Loucy (cell line): Measurements from ENCODE around the gene TGM3.

ENCODE experiments used
- H2AFZ ChIP-seq: fragments of 200-600 bp; sonication (generic); 2 replicates; pipeline ENCODE4 v1.6.0; 2016; ENCODE audit warnings: antibody characterized with exemption, mild to moderate bottlenecking, low read length, moderate library complexity
- H3F3A ChIP-seq: fragments of 200-600 bp; 2 replicates; pipeline ENCODE4 v1.6.0; 2016; ENCODE audit warnings: antibody characterized with exemption, low read depth, mild to moderate bottlenecking
- H3K27me3 ChIP-seq: fragments of 200-600 bp; sonication (generic); 2 replicates; pipeline ENCODE4 v1.6.1; 2014; ENCODE audit warnings: low read length, mild to moderate bottlenecking; ENCODE audit not compliant: insufficient read depth, poor library complexity, severe bottlenecking
- H3K36me3 ChIP-seq: fragments of 200-600 bp; sonication (generic); 2 replicates; pipeline ENCODE4 v1.6.1; 2016; ENCODE audit warnings: low read length; ENCODE audit not compliant: insufficient read depth
- H3K4me1 ChIP-seq: fragments of 200-600 bp; sonication (generic); 2 replicates; pipeline ENCODE4 v1.5.1; 2014; ENCODE audit warnings: low read length, mild to moderate bottlenecking; ENCODE audit not compliant: insufficient read depth, poor library complexity, severe bottlenecking
- H3K4me2 ChIP-seq: fragments of 200-600 bp; sonication (generic); 2 replicates; pipeline ENCODE4 v1.6.0; 2014; ENCODE audit warnings: antibody characterized with exemption, low read length, low read depth, mild to moderate bottlenecking; ENCODE audit not compliant: poor library complexity, severe bottlenecking
- H3K4me3 ChIP-seq: fragments of 200-600 bp; sonication (generic); 2 replicates; pipeline ENCODE4 v1.5.1; 2014; ENCODE audit warnings: low read length, mild to moderate bottlenecking, mixed read lengths; ENCODE audit not compliant: poor library complexity, severe bottlenecking
- H3K79me2 ChIP-seq: fragments of 200-600 bp; sonication (generic); 2 replicates; pipeline ENCODE4 v1.6.1; 2014; ENCODE audit warnings: low read length; ENCODE audit not compliant: insufficient read depth
- H3K9ac ChIP-seq: fragments of 200-600 bp; sonication (generic); 2 replicates; pipeline ENCODE4 v1.6.0; 2014; ENCODE audit warnings: mild to moderate bottlenecking, low read depth, low read length, moderate library complexity; ENCODE audit not compliant: poor library complexity, severe bottlenecking
- H3K9me2 ChIP-seq: fragments of 200-600 bp; sonication (generic); replicated peaks from 2 replicates; pipeline ENCODE4 v1.6.1; 2016; ENCODE audit warnings: low read depth, low read length, mixed read lengths
- H3K9me3 ChIP-seq: fragments of 200-600 bp; sonication (generic); 2 replicates; pipeline ENCODE4 v1.6.1; 2014; ENCODE audit warnings: mild to moderate bottlenecking, antibody characterized with exemption, low read length, low read depth; ENCODE audit not compliant: insufficient read depth
- H4K20me1 ChIP-seq: fragments of 200-600 bp; sonication (generic); 2 replicates; pipeline ENCODE4 v1.6.0; 2014; ENCODE audit warnings: antibody characterized with exemption, low read length, mild to moderate bottlenecking; ENCODE audit not compliant: insufficient read depth, poor library complexity, severe bottlenecking
- CTCF ChIP-seq: fragments of 200-600 bp; sonication (generic); conservative IDR thresholded peaks from 2 replicates; pipeline ENCODE4 v1.5.1; 2014; ENCODE audit warnings: mild to moderate bottlenecking, antibody characterized with exemption, low read length
- EZH2phosphoT487 ChIP-seq: fragments of 200-600 bp; IDR thresholded peaks from 2 replicates; pipeline ENCODE4 v1.6.1; 2018; ENCODE audit warnings: antibody characterized with exemption, mild to moderate bottlenecking, moderate library complexity, borderline replicate concordance

TGM3 gene

GRCh38 chr20:2326046-2326445, 30.2 kb downstream of the TGM3 start:
- Histone ChIP-seq H3K27me3 (no peaks in the 10 kb centered on the region), H3K79me2 (no peaks in the 10 kb centered on the region), H3K9me3 (no peaks in the 10 kb centered on the region), H3K9me2 (no peaks in the 10 kb centered on the region), H3K4me3 (no peak overlapping the region), H3F3A (no peaks in the 10 kb centered on the region), H4K20me1 (no peaks in the 10 kb centered on the region), H3K9ac (no peak overlapping the region), H2AFZ (no peak overlapping the region), H3K4me1 (no peaks in the 10 kb centered on the region), H3K4me2 (no peak overlapping the region), H3K36me3 (no peaks in the 10 kb centered on the region)
- TF ChIP-seq CTCF (no peak), EZH2phosphoT487 (no peak)

- no peak overlapping the region for H2AFZ ChIP-seq
These were observed 32.1 kb downstream of the TGM3 start for GRCh38 chr20:2327620-2328555.

GRCh38 chr20:2329286-2329685, 33.5 kb downstream of the TGM3 start:
- no peaks in the 10 kb centered on the region for H3F3A ChIP-seq
- no peaks in the 10 kb centered on the region for H3K36me3 ChIP-seq
- H3K9me3 ChIP-seq, result no peaks in the 10 kb centered on the region
- H3K9me2 ChIP-seq, result no peaks in the 10 kb centered on the region
- no peak overlapping the region for H3K4me3 ChIP-seq
- no peaks in the 10 kb centered on the region for H3K27me3 ChIP-seq
- H4K20me1 ChIP-seq, result no peaks in the 10 kb centered on the region
- no peak overlapping the region for H3K4me2 ChIP-seq
- no peaks in the 10 kb centered on the region for H3K79me2 ChIP-seq
- no peaks in the 10 kb centered on the region for H3K4me1 ChIP-seq
- H2AFZ ChIP-seq, result no peak overlapping the region
- H3K9ac ChIP-seq, result no peak overlapping the region
- TF ChIP-seq CTCF (no peak), EZH2phosphoT487 (no peak)

More at GRCh38 chr20:2327620-2328555, 32.1 kb downstream of the TGM3 start:
- no peaks in the 10 kb centered on the region for H3K4me1 ChIP-seq
- H3K9ac ChIP-seq, result no peak overlapping the region
- H3K27me3 ChIP-seq, result no peaks in the 10 kb centered on the region
- no peaks in the 10 kb centered on the region for H3K36me3 ChIP-seq
- no peaks in the 10 kb centered on the region for H3K9me3 ChIP-seq
- H3K9me2 ChIP-seq, result no peaks in the 10 kb centered on the region
- no peaks in the 10 kb centered on the region for H3F3A ChIP-seq
- no peaks in the 10 kb centered on the region for H4K20me1 ChIP-seq
- no peak for TF ChIP-seq EZH2phosphoT487
- no peak for TF ChIP-seq CTCF
- H3K4me2 ChIP-seq, result no peak overlapping the region
- no peak overlapping the region for H3K4me3 ChIP-seq
- H3K79me2 ChIP-seq, result no peaks in the 10 kb centered on the region
